GM18867 (cell line): ENCODE data around the gene SLC25A26.

Source experiments
- ATAC-seq: cut with Tn5 transposase; IDR thresholded peaks from one replicate; pipeline ENCODE4 v1.9.1; 2021; ENCODE audit warnings: mild to moderate bottlenecking, moderate library complexity; ENCODE audit not compliant: unreplicated experiment

The SLC25A26 gene

GRCh38 chr3:66393333-66394005 is 172.7 kb downstream of the SLC25A26 start:
- ATAC-seq: no peak

- ATAC-seq: peak; percentile 50
Measured at GRCh38 chr3:66394019-66394752, 173.4 kb downstream of the SLC25A26 start.

GRCh38 chr3:66394753-66395249 is 174.0 kb downstream of the SLC25A26 start:
- ATAC-seq: no peak

GRCh38 chr3:66395635-66396034 is 174.8 kb downstream of the SLC25A26 start:
- ATAC-seq: no peak

GRCh38 chr3:66396161-66396760 is 175.5 kb downstream of the SLC25A26 start:
- ATAC-seq: no peak

- ATAC-seq: no peak
Measured at GRCh38 chr3:66396888-66397287, 176.1 kb downstream of the SLC25A26 start.

DNA sequence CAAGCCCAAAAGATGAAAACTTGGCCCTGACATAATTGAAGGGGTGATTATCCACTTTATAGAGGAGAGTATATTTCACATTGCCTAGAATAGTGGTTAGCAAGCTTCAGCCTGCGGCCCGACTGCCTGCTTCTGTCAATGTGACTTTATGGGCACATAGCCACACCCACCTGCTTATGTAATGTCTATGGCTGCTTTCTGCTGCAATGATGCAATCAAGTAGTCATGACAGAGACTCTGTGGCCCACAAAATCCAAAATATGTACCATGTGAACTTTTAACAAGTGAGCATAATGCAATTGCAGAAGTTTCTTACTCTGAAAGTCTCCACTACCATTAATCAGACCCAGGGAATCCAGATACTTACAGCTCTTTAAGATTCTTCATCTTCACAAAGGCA is 176.9 kb downstream of the SLC25A26 start:
- ATAC-seq: no peak

GRCh38 chr3:66398228-66399025 is 177.6 kb downstream of the SLC25A26 start:
- no peak for ATAC-seq

- ATAC-seq: no peak
Measured at GRCh38 chr3:66399529-66400232, 178.9 kb downstream of the SLC25A26 start.

- no peak for ATAC-seq
Measured at GRCh38 chr3:66400411-66401156, 179.8 kb downstream of the SLC25A26 start.

DNA sequence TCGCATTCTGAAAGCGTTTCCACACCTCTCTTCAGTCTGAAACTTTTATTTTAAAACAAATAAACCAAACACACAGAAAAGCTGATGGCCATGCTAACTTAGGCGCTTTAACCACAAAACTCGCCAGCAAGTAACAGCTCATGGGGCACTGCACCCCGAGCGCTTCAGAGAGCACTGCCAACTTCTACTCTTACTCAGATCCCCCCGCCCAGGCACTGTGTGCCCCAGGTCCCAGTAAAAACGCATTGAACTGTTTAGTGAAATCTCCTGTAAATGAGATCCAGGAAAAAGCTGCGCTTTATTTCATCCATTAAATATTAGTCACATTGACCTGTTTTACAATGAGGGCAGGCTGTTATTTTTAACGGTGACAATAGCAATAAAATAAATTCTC is 180.4 kb downstream of the SLC25A26 start:
- no peak for ATAC-seq

DNA sequence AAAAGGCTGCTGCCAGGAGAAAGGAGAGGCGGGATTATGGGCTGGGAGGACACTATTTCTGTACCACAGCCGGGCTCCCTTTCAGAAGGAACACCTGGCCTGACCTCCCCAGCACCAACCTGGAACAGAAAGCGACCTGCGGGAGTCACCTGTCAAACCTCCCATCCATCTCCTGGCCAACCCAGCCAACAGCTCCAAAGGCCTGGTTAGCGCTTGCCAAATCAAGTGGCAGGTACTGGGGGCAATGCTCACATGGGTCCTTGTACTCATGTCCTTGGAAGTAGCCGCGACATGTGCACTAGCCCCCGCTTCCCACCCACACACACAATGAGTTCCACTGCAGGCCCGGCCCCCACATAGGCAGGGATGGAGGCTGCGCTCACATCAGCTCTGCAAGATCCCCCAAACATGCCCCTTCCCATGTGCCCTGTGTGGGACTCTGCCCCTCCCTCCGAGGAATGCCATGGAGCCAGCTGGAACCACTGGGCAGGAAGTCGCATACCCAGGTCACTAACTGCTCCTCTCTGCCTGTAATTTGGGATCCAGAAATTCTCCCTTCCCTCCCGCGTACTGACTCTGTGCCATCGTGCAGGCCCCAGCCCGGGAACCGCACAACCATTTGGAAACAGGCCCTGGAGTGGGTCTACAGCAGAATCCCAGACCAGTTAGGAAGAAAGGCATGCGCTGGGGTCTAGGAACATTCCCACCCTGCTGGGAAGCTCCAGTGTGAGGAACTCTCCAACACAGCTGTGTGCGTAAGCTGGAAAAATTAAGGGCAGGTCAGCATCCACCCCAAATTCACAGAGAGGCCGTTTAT is 181.1 kb downstream of the SLC25A26 start:
- no peak for ATAC-seq

GRCh38 chr3:66402596-66403290 is 181.9 kb downstream of the SLC25A26 start:
- ATAC-seq: no peak

- no peak for ATAC-seq
Measured at GRCh38 chr3:66403323-66403990, 182.7 kb downstream of the SLC25A26 start.

DNA sequence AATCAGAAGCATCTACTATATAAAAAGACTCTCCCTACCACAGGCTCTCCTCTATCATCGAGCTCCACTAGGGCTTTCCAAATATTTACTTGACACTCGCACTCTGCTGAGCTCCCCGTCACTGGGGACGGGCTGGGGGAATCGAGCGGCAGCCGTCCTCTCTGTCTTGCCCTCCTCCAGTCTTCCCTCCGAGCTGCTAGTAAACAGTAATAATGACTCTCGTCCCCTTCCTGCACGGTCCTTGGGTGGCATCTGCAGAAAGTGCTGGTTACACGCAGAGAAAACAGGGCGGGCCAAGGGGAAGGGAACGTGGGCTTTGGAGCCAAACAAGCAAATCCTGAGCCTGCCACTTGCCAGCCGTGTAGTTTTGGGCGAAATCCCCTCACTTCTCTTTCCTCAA is 183.4 kb downstream of the SLC25A26 start:
- no peak for ATAC-seq

- ATAC-seq: no peak
Measured at GRCh38 chr3:66404903-66405700, 184.3 kb downstream of the SLC25A26 start.

DNA sequence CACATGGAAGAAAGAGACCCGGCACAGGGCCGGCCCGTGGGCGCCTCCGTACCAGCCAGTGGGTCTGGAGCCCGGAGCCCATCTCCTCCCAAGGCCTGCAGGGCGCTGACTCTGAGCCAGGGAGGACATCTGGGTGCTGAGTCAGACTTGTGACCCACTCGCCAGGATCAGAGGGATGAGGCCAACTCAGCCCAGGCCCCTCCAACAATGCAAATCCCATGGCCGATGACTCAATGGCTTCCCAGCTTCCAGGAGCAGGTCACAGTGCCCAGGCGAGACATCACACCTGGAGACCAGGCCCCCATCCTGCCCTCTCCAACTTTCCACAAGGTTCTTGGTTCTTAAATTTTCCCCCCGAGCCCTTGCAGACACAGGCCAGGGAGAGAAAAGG is 184.9 kb downstream of the SLC25A26 start:
- ATAC-seq: no peak
